NCI-H2196 (cell line): ENCODE measurements around the gene ACTBL2.
"Not testable (repeated sequence)": the region's sequence is repeated elsewhere in the genome, so short reads cannot be mapped to it uniquely, and the experiment has no call there.

ENCODE experiments used
- DNase-seq: peaks from one replicate; lab custom pipeline; 2025; ENCODE audit not compliant: unreplicated experiment; lab: John Stamatoyannopoulos, UW

The ACTBL2 gene

GRCh38 chr5:57494104-57495098 is 11.8 kb upstream of the ACTBL2 start:
- peak; percentile 1 for DNase-seq

GRCh38 chr5:57493034-57493433 is 10.4 kb upstream of the ACTBL2 start:
- DNase-seq, result no peak

DNA sequence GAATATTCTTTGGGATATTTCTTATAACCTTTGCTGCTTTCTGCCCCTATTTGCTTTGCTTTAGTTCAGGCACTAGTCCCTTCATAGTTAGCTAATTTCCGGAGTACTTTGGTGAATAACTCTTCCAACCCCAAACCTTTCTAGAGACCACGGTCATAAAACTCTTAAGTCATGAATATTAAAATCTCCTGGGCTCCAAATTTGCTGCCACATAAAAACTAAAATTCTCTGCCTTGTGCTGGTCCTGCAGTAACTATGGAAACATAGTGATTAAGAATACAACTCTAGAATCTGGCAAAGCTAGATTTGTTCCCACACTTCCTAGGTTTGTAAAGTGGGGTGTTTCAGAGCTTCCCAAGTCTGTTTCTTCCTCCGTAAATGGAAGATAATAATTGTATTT is 10.0 kb upstream of the ACTBL2 start:
- no peak for DNase-seq

DNA sequence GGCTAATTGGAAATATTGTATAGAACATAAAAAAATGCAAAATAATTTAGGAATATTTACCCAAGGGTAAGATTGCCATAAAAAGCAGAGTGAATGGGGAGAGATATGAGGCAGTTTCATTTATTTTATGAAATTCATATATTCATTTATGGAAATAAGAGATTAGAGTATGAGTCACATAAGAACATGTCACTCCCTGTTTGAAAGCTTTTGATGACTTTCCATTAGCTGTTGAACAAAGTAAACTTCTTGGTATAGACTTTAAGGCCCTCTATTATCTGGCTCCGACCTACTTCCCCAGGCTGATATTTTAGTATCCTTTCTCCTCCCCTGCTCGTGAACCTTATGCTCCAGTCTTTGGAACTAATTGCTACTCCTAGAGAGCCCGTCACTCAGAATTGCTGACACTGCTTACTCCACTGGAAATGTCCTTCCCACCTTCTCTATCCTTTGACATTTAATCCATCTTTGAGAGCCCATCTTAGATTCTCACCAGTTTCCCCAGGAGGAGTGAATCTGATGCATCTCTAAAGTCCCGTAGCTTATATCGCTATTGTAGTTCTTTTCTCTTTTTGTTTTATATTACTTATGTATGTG is 8.9 kb upstream of the ACTBL2 start:
- DNase-seq, result no peak

DNA sequence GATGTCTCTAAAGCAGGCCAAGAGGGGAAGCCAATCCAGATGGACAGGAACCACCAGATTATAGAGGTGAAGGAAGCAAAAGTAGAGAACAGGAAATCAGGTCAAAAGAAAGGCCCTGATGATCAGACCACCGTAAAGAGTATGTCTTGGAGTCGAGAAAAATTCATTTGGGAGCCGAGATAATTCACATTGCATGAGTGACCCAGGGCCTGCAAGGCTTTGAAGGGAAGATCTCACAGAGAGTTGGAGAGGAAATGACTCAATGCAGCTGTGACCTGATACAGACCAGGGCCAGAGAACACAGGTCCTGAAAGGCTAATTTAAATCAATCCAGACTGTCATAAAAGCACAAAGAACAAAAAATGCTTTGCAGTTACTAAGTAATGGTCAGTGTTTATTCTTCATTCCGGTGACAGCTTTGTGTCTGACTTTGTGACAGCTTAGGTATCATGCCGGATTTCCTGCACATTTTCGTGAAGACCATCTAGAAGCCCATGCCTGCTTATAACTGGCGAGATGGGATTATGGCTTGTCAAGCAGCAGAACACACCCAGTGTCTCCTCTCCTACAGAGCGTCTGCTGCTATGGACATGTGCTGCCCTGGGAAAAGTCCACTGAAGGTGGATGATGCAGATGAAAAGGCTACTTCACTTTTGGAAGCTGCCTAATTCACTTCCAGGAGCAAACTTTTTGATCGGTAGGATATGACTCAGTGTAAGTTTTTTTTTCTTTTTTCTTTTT is 5.8 kb upstream of the ACTBL2 start:
- DNase-seq, result no peak

- DNase-seq, result no peak
These were observed 3.5 kb upstream of the ACTBL2 start for GRCh38 chr5:57486027-57486602.

- DNase-seq, result no peak
These were observed 3.8 kb downstream of the ACTBL2 start for GRCh38 chr5:57478826-57479225.

GRCh38 chr5:57476601-57477056 is 6.0 kb downstream of the ACTBL2 start:
- DNase-seq, result no peak

- no peak for DNase-seq
These were observed 12.3 kb downstream of the ACTBL2 start for GRCh38 chr5:57470339-57470738.

- DNase-seq, result no peak
These were observed 14.0 kb downstream of the ACTBL2 start for GRCh38 chr5:57468481-57469163.

- DNase-seq, result no peak
These were observed 16.1 kb downstream of the ACTBL2 start for GRCh38 chr5:57466544-57466943.

DNA sequence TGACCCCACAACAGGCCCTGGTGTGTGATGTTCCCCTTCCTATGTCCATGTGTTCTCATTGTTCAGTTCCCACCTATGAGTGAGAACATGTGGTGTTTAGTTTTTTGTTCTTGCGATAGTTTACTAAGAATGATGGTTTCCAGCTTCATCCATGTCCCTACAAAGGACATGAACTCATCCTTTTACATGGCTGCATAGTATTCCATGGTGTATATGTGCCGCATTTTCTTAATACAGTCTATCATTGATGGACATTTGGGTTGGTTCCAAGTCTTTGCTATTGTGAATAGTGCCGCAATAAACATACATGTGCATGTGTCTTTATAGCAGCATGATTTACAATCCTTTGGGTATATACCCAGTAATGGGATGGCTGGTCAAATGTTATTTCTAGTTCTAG is 22.6 kb downstream of the ACTBL2 start:
- DNase-seq, result not testable (repeated sequence)

DNA sequence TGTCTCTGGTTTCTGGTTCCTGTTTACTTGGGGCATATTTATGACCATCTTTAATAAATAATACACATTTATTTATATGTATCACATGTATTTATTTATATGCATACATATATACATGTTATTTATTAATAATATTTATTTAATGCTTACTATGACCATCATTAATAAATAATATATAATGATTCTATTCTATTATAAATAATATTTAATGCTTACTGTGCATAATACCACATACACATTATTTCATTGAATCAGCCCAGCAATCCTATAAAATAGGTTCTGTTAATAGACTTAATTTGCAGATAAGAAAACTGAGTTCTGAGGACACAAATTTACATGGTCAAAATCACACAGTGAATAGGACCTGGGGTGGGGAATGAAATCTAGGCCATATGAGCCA is 24.2 kb downstream of the ACTBL2 start:
- DNase-seq, result no peak

DNA sequence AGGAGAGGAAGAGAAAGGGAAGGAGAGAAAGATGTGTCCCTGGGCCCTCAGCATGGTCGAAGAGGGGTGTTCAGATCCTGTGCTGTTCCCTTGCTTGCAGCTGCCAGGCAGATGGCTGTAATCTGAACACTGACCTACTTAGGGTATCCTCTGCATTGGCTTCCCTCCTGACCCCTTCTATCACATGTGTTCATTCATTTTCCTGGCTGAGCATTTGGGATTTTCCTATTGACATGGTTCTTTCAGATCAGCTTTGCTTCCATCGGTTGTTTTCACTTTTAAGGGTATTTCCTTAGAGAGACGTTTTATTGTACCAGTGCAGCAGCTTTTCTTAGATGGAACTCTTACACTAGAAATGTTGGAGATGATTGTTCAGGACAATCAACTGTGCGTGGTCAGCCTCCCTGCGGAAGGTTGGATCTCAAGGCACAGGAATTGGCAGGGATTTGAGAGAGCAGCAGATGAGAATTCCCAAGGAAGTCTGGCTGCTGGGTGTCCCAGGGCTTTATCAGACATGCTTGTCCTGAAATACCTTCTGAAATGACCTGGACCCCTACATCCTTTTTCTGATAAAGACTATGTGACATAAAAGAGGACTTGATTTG is 26.0 kb downstream of the ACTBL2 start:
- DNase-seq, result no peak

DNA sequence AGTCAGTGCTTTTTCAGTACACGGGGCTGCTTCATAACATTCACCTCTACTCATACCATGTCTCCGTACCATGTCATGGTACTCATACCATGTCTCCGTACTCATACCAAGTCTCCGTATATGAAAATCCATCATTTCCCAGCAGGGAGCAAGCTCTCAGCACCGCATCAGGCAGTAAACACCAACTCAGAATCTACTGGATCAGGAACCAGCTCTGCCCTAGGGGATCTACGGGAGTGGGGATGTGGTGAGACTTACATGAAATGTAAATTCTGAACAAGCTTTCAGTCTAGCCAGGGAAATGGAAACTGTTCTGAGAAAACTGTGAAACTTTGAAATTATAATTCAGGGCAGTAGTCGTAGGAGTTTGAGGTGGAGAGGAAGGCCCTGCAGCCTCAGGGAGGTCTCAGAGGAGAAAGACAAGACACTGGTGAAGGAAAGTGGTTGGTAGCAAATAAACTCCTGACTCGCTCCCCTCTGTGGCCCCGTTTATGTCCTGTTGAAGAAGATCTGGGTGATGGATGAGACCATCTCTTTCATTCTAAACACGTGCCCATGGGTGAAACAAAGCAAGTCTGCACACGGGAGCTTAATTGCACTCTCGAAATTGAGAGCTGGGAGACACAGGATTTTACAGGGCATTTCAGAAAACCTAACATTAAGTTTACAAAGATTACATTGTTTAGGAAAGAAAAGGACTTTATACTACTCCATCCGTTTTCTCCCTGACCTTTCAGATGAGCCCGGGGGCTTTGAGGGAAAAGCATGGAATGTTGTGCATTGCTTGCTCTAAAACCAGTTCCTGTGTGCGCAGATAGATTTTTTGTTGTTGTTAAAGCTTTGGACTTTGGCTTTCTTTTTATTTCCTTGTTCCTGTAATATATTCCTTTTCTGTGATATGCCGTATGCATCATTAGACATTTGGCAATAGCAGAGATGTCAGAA is 26.8 kb downstream of the ACTBL2 start:
- no peak for DNase-seq

DNA sequence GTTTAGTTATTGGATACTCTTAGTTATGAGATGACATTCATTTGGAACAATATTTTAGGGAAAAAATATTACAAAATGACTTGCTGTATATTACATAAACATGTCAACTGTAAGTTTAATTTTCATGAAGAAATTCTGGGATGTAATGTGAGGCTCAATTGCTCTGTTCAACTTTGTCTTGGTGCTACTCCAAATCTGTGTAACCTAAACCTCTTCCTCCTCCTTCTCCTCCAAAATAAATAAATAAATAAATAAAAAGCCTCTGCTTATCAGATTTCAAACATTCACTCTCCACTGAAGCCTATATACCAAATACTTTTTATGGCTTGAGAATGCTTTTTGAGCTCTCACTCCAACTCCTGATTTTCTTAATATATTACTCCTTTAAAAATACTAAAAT is 27.7 kb downstream of the ACTBL2 start:
- DNase-seq, result no peak

DNA sequence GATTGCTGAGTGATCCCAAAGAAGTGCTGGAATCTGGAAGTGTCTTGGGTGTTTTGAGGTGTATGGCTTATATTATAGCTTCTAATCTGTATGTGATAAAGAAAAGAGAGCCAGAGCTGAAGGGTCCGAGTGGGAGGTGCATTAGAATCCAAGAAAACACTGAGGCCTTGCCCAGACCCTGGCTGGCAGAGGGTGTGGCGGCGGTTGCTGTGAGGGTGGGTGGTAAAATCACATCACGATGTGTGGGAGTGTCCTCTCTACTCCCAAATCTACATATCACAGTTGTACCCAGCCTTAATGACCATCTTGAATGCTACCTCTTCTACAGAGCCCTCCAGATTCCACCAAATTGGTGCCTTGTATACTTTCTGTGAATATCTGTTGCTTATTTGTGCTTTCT is 28.9 kb downstream of the ACTBL2 start:
- no peak for DNase-seq

DNA sequence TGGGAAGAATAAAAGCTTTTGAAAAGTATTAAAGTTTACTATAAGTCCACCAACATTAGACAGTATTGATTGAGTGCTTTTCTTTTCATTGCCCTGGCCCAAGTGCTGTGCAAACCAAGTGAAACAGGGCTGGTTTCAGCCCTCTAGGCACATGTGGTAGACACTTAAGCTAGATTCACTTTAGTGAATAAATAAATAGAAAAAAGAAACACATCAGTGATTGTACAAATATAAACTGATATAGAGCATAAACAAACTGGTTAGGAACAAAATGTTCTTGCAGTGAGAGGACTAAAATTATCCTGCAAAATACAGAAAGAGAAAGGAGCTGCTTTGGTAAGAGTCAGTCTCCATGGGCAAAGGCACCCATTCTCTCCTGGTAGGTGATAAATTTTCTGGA is 29.7 kb downstream of the ACTBL2 start:
- no peak for DNase-seq
